Measurements from ENCODE around the gene CIZ1. TPM values are rescaled to one million over a fixed set of nuclear protein-coding genes. Genes with fewer than 3 reads are reported as not detected.

CIZ1 gene
- total RNA-seq, 2 donors from 2014 or later = 58.4 to 61.6 TPM

DNA sequence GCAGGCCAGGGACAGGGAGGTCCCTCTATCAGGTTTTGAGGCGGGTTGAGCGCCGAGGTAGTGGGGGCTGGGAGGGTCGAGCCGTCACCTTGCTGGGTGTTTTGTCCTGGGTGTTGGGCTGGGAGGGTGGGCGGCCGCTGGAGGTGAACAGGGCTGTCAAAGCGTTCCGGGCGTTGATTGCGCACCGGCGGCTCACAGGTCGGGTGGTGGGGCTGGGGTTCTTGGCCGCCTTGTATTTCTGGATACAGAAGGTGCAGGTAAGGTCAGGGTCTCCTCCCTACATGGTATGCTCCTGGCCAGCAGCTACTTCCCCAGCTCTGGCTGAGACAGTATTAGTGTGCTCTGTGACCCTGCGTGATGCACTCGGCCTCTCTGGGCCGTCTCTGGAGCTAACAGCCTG lies 25.2 kb downstream of the CIZ1 start:
- Histone ChIP-seq H3K27me3 (no peaks in the 10 kb centered on the region), H3K9me3 (no peaks in the 10 kb centered on the region), H3K4me1 (peaks cover 17% of the 10 kb centered on the region), H3K27ac (no peak overlapping the region), H3K4me3 (no peak overlapping the region), H3K36me3 (replicated peaks in 1 of 2; ENCODE audit: insufficient read depth in 1 of 2, low read depth in 2 of 2) (peaks cover 9 to 37% of the 10 kb centered on the region in 2 donors)
- no peak for ATAC-seq
- intact Hi-C loops (cut with DNase I) = no loop called here
- 94 to 95% methylated on average over 4 to 13 of the region's 18 CpGs for WGBS, 2 donors
- DNase-seq = no peak
- TF ChIP-seq POLR2A (IDR thresholded peaks at IDR 0.05) (no peak), CTCF (IDR thresholded peaks at IDR 0.05) (no peak)

DNA sequence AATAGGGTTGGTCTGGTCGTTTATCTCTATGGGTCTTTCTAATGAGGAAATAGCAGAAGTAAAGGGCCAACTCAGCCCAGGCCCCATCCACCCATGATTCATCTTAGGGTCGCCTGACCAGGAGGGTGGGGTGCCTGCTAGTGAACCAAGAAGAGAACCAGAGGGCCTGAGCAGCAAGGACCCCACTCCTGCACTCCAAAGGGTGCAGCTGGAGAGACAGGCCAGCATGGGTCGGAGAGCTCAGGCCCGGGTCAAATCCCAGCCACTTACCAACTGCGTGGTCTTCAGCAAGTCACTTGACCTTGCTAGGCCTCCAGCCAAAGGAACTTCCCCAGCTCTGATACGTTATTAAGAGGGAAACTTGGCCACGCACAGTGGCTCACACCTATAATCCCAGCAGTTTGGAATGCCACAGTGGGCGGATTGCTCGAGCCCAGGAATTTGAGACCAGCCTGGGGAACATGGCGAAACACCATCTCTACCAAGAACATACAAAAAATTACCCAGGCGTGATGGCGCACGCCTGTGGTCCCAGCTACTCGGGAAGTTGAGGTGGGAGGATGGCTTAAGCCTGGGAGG lies 27.0 kb downstream of the CIZ1 start:
- Histone ChIP-seq H3K27me3 (no peaks in the 10 kb centered on the region), H3K36me3 (replicated peaks in 1 of 2; ENCODE audit: insufficient read depth in 1 of 2, low read depth in 2 of 2) (peaks cover 2 to 33% of the 10 kb centered on the region in 2 donors), H3K9me3 (no peaks in the 10 kb centered on the region), H3K4me3 (no peak overlapping the region), H3K27ac (no peak overlapping the region), H3K4me1 (peaks cover 30% of the 10 kb centered on the region)
- WGBS, 2 donors = 79 to 88% methylated on average over 7 to 14 of the region's 14 CpGs
- DNase-seq (no peak), ATAC-seq (no peak)
- intact Hi-C loops (cut with DNase I) = no loop called here
- TF ChIP-seq CTCF (IDR thresholded peaks at IDR 0.05) (no peak), POLR2A (IDR thresholded peaks at IDR 0.05) (no peak)

DNA sequence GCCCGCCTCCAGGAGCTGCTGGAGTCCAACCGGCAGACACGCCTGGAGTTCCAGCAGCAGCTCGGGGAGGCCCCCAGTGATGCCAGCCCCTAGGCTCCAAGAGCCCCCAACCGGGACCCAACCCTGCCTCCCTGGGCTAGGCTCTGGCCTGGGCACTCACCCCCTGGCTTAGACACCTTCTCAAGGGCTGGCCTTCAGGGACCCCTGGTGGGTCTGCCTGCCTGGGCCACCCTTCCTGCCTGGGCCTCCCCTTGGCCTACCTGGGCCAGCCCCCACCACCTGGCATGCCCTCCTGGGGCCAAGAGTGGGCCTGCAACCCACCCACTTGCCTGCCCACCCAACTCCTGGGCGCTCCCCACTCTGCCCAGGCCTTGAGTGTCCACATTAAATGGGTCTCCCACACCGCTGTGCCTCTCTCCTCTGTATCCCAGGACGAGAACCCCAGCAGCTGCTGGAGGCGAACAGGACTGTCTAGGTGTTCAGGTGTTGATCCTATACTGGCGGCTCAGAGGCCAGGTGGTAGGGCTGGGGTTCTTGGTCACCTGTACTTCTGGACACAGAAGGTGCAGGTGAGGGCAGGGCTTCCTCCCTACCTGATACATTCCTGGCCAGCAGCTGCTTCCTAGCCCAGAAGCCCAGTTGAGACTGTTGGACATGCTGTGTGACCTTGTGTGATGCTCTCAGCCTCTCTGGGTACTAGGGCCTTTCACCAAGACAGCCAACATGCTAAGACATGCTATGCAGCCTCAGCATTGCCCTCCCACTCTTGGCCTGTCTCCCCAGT lies 27.7 kb downstream of the CIZ1 start:
- peaks cover 32% of the 10 kb centered on the region for H3K4me1 ChIP-seq
- H3K36me3 ChIP-seq (replicated peaks in 1 of 2; ENCODE audit: insufficient read depth in 1 of 2, low read depth in 2 of 2) = peaks cover 0 to 26% of the 10 kb centered on the region in 2 donors
- H3K9me3 ChIP-seq = no peaks in the 10 kb centered on the region
- H3K27me3 ChIP-seq = no peaks in the 10 kb centered on the region
- TF ChIP-seq POLR2A (IDR thresholded peaks at IDR 0.05) (no peak), CTCF (IDR thresholded peaks at IDR 0.05) (no peak)
- ATAC-seq (no peak), DNase-seq (no peak)
- intact Hi-C loops (cut with DNase I) = no loop called here
- no peak overlapping the region for H3K27ac ChIP-seq
- 85% methylated on average over 10 of the region's 10 CpGs; no CpG with 5 or more reads in 1 of the 2 donors for WGBS, 2 donors
- no peak overlapping the region for H3K4me3 ChIP-seq

DNA sequence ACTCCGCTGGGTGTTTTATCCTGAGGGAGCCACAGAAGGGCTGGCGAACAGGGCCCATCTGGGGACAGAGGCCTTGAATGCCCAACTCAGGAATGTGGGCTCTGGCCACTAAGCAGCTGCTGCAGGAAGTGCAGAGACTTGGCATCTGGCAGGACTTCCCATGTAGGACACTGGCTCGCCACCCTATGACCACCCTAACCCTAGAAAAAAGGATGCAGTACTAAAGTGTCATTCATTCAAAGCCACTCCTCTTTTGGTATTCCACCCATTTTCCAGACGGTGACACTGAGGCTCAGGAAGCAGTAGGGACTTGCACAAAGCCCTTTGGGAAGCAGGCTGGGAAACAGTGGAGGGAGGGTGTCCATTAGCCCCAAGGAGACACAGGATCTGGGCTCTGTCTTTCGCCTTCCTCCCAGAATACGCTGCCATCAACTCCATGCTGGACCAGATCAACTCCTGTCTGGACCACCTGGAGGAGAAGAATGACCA lies 28.3 kb downstream of the CIZ1 start:
- intact Hi-C loops (cut with DNase I) = no loop called here

More for the DNA sequence above, 28.3 kb downstream of the CIZ1 start:
- DNase-seq (no peak), ATAC-seq (no peak)
- TF ChIP-seq CTCF (IDR thresholded peaks at IDR 0.05) = no peak
- no peak for TF ChIP-seq POLR2A (IDR thresholded peaks at IDR 0.05)
- peaks cover 0 to 22% of the 10 kb centered on the region in 2 donors for H3K36me3 ChIP-seq (replicated peaks in 1 of 2; ENCODE audit: insufficient read depth in 1 of 2, low read depth in 2 of 2)
- no peaks in the 10 kb centered on the region for H3K27me3 ChIP-seq
- no peaks in the 10 kb centered on the region for H3K9me3 ChIP-seq
- H3K27ac ChIP-seq = no peak overlapping the region
- H3K4me1 ChIP-seq = peaks cover 32% of the 10 kb centered on the region
- 81 to 89% methylated on average over 3 to 6 of the region's 6 CpGs for WGBS, 2 donors
- H3K4me3 ChIP-seq = no peak overlapping the region
